ENCODE data around the gene AIPL1.

DNA sequence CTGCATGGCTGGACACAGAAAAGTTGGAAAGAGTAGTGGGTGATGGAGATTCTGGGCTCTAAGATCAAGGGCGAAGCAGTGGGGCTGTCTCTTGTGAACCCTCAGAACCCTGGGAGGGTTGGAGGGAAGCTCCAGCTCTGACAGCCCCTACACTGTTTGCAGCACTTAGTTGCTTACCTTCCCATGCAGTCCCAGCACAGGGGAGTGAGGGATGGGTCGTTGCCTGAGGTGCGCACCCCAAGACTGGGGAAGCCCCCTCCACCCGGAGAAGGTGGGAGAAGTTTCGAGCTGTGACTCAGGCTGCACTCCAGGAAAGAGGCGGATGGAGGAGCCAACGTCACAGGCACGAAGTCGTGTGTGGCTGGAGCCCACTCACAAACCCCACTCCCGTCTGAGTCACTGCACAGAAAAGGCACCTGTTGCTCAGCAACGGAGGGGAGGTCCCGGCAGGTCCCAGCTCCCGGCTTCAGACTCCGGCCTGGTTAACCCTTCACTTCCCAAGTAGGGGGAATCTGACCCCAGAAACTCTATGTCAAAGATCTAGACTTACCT lies 60.1 kb downstream of the AIPL1 start:
- TF ChIP-seq, protein P1, sequence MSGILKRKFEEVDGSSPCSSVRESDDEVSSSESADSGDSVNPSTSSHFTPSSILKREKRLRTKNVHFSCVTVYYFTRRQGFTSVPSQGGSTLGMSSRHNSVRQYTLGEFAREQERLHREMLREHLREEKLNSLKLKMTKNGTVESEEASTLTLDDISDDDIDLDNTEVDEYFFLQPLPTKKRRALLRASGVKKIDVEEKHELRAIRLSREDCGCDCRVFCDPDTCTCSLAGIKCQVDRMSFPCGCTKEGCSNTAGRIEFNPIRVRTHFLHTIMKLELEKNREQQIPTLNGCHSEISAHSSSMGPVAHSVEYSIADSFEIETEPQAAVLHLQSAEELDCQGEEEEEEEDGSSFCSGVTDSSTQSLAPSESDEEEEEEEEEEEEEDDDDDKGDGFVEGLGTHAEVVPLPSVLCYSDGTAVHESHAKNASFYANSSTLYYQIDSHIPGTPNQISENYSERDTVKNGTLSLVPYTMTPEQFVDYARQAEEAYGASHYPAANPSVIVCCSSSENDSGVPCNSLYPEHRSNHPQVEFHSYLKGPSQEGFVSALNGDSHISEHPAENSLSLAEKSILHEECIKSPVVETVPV (CRISPR knock-in tag; IDR thresholded peaks at IDR 0.05) = no peak
- TF ChIP-seq ZNF565 (CRISPR knock-in tag; conservative IDR thresholded peaks at IDR 0.05; ENCODE audit: low read depth) (no peak), ISL1 (CRISPR knock-in tag; IDR thresholded peaks at IDR 0.05) (no peak), OSR1 (CRISPR knock-in tag; IDR thresholded peaks at IDR 0.05) (no peak), ARNTL (CRISPR knock-in tag; IDR thresholded peaks at IDR 0.05; ENCODE audit: borderline replicate concordance, low read depth) (no peak), ZFP30 (CRISPR knock-in tag; IDR thresholded peaks at IDR 0.05) (no peak), ZC3H10 (CRISPR knock-in tag; IDR thresholded peaks at IDR 0.05) (no peak), ZNF70 (CRISPR knock-in tag; IDR thresholded peaks at IDR 0.05) (no peak), GLIS3 (CRISPR knock-in tag; IDR thresholded peaks at IDR 0.05) (no peak), ZFP3 (CRISPR knock-in tag; IDR thresholded peaks at IDR 0.05) (no peak)
- TF ChIP-seq, protein P2, sequence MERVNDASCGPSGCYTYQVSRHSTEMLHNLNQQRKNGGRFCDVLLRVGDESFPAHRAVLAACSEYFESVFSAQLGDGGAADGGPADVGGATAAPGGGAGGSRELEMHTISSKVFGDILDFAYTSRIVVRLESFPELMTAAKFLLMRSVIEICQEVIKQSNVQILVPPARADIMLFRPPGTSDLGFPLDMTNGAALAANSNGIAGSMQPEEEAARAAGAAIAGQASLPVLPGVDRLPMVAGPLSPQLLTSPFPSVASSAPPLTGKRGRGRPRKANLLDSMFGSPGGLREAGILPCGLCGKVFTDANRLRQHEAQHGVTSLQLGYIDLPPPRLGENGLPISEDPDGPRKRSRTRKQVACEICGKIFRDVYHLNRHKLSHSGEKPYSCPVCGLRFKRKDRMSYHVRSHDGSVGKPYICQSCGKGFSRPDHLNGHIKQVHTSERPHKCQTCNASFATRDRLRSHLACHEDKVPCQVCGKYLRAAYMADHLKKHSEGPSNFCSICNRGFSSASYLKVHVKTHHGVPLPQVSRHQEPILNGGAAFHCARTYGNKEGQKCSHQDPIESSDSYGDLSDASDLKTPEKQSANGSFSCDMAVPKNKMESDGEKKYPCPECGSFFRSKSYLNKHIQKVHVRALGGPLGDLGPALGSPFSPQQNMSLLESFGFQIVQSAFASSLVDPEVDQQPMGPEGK (CRISPR knock-in tag; IDR thresholded peaks at IDR 0.05; ENCODE audit: borderline replicate concordance) = no peak
- TF ChIP-seq, protein P3, sequence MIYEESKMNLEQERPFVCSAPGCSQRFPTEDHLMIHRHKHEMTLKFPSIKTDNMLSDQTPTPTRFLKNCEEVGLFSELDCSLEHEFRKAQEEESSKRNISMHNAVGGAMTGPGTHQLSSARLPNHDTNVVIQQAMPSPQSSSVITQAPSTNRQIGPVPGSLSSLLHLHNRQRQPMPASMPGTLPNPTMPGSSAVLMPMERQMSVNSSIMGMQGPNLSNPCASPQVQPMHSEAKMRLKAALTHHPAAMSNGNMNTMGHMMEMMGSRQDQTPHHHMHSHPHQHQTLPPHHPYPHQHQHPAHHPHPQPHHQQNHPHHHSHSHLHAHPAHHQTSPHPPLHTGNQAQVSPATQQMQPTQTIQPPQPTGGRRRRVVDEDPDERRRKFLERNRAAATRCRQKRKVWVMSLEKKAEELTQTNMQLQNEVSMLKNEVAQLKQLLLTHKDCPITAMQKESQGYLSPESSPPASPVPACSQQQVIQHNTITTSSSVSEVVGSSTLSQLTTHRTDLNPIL (CRISPR knock-in tag; IDR thresholded peaks at IDR 0.05; ENCODE audit: low read depth) = no peak
